ENCODE results near the gene SLC19A1.

The SLC19A1 gene

DNA sequence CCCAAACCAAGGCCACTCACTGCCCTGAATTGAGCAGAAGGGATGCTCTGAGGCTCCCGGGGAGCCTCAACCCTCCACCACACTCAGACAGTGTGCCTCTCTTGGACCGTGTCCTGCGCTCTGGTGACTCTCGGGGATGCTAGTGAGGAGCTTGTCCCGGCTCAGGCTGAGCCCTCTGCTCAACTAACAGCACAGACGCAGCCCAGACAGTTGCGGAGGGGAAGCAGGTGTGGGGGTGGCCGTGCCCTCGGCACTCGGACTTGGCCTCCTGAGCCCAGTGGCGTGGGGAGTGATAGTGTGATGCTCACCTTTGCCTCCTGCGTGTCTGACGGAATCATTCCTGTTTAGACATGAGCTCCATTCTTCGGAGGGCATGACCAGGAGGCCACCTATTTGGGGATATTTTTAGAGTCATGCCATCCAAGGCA lies 15.4 kb upstream of the SLC19A1 start:
- DNase-seq: no peak

DNA sequence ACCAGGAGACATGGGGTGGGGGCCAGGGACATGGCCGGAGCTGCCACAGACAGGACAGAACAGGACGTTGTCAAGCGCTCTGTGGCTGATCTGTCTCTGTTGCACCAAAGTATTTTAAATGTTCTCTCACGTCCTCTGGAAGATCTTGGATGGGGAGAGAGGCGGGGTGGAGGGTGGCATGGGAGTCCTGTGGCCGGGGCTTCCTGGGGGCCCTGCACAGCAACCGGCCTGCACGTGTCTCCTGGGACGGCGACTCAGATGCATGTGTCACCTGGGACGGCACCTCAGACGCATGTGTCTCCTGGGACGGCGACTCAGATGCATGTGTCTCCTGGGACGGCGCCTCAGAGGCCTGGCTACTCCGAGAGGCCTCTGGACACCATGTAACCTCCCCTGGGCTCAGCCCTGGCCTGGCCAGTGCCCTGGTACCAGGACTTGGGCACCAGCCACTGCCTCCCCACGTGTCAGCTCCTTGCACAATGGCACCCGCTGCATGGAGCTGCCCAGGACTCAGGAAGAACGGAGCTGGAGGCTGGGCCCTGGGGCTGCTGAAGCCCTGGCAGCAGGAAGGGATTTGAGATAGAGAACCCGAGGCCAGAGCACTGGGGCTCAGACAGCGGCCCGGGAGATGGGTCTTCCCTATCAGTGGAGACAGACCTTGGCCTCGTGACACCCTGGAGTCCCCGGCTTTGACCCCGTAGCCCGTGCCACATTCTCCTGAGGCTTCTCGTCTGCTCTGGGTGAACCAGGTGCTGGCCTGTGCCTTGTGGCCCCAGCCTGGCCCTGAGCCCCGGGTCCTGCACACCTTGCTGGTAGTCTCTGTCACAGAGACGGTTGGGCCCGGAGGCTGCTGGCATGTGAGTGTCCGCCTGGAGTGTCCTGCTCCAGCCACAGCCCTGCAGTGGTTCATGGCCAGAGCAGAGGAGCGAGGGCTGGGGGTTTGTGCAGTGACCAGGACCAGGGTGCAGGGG lies 14.7 kb upstream of the SLC19A1 start:
- no peak for DNase-seq

DNA sequence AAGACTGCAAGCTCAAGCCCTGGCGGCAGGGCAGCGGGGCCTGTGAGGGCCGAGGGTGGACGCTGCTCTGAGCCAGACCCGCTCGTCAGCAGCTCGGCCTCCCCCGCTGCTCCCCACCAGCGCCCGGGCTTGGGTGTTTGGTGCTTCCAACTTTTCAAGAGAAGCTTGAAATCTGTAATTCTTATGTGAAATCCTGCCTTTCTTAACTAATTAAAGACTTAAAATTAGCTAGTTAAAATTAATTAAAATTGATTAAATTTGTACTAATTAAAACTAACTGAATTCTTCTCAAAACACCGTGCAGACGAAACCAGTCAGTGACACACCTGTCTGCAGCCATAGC lies 14.0 kb upstream of the SLC19A1 start:
- no peak for DNase-seq

DNA sequence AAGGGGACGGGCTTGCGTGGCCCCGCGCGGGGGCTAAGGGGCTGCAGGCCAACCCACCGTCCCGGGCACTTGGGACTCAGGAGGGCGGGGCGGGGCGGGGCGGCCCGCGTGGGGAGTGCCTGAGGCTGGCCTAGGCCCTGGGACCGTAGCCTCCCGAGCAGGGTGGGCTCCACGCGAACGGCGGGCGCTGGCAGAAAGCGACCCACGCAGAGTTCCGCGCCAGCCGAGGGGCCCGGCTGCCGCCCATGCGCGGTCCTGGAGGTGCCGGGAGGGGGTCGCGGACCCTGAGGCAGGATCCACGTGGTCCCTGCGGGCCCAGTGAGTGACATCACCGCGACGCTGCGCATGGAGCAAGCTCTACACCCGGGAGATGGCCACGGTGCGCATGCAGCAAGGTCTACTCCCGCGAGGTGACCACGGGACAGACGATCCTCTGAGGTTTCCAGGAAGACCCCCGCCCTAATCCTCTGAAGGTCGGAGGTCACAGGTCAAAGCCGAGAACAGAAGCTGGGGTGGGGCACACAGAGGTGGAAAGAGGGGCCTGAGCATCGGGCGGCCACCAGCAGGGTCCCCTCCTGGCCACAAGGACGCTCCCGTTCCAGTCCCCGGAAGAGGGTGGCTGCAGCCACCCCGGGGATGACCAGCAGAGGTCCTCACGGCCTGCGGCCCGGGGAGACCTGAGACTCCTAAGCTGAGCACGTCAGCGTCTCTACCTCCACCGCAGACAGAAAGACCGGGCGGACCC lies 13.5 kb upstream of the SLC19A1 start:
- DNase-seq: peak; percentile 39

DNA sequence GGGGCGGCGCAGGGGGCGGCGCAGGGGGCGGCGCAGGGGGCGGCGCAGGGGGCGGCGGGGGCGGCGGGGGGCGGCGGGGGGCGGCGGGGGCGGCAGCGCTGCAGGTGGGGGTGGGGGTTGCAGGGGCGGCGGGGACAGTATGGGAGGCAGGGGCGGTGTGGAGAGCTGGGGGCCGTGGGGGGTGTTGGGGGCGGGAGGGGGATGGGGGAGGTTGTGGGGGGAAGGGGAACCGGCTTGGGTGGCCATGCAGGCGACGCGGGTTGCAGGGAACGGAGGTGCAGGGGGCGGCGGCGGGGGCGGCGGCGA lies 13.0 kb upstream of the SLC19A1 start:
- DNase-seq: no peak

DNA sequence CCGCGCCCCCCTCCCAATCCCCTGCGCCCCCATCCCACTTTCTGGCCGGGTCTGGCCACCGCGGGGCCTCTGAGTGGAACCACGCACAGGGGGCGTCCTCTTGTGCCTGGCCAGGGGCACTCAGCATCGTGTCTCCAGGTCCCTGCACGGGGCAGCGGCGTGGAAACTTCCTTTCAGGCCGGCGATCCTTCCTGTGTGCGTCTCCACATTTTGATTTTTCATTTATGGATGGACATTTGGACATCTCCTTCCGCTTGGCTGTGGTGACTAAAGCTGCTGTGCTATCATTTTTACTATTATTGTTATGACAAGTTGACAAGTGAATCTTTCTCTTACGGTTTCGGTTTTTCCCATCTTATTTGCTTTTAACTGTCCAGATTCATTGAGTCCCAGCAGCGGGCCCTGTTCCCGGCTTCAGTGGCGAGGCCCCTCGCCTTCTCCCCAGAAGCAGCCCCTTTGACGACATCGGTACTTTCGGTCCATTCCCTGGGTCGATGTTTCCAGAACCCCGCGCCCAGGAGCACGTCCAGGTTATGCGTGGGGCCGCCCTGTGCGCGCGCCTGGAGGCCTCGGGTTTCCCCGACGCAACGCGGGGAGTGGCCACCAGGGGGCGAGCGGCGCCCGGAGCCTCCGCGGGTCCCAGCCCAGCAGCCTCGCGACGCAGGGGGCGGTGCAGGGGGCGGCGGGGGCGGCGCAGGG lies 12.4 kb upstream of the SLC19A1 start:
- peak; percentile 77 for DNase-seq

DNA sequence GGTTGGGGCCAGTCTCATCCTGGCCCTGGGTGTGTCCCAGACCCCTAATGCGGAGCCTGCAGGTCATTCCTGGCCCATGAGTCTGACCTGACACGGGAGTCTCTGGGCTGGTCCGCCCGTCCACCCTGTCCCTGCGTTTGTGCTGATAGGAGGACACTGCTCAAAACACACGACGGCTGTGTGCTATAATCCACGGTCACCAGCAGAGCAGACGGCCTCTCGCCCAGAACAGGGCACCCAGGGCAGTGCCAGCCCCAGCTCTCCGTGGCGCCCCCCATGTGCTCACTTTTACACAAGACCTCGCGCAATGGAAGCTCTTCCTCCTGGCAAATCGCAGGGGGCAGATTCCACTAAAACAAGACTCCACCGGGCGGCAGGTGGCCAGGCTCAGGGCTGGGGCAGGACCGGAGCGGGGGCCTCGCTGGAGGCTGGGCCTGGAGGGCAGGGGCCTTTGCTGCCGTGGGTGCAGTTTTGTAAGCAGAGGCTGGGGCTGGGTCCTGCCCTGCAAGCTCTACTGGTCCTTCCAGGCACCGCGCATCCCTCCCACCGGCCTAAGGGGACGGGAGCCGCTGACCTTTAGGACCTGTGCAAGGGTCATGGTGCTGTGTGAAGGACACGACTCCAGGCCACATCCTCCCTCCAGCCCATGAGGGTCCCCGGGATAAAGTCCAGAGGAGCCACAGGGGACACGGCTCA lies 10.6 kb upstream of the SLC19A1 start:
- DNase-seq: no peak

DNA sequence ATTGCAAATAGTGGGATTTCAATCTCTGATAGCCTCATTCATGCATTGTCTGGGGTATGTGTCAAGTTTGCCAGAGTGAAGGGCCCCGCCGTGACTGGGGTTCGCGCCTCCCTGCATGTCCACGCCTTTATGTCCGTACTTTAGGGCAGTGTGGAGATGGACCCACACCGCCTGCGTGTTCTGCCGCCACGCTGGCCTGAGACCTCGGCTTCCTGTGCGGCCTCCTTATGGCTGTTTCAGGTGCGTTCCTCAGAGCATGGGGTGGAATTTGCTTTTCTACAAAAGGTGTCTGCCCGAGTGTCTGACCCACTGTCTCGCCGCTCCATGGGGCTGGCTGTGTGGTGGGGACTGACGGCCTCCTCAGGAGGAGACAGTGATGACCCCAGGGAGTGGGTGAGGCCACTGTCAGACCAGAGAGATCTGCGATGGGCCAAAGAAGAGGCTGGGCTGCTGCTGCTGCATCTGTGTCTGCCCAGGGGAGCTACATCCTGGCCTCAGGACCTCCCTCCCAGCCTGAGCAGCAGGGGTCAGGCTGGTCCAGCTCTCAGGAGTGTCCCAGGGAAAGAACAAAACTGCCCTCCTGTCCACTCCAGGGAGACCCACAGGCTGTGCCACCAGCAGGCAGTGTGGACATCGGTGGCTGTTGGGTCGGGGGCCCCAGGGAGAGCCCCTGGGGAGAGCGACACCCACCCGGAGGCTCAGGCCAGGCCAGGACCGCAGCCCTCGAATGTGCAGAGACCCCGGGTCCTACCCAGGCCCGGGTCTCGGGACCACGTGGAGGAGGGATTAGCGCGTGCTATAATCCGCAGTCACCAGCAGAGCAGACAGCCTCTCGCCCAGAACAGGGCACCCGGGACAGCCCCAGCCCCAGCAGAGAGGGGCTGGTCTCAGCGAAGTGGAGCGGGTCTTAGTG lies 9.8 kb upstream of the SLC19A1 start:
- DNase-seq: no peak

DNA sequence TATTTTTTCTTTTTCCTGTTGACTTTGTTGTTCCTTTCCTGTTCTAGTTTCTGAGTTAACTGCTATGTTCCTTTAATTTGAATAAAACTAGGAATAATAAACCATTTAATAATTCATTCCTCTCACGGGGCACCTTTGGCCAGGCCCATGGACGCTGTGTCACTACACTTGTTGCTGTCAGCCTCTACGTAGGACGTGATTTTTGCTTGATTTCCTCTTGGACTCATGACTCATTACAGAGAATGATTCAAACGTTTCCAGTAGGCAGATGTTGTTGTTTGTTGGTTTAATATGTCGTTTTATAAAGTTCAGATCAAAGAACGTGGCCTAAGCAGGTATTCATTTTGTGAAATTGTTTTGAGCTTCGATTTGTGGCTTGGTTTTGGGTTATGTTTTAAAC lies 9.1 kb upstream of the SLC19A1 start:
- peak; percentile 46 for DNase-seq

DNA sequence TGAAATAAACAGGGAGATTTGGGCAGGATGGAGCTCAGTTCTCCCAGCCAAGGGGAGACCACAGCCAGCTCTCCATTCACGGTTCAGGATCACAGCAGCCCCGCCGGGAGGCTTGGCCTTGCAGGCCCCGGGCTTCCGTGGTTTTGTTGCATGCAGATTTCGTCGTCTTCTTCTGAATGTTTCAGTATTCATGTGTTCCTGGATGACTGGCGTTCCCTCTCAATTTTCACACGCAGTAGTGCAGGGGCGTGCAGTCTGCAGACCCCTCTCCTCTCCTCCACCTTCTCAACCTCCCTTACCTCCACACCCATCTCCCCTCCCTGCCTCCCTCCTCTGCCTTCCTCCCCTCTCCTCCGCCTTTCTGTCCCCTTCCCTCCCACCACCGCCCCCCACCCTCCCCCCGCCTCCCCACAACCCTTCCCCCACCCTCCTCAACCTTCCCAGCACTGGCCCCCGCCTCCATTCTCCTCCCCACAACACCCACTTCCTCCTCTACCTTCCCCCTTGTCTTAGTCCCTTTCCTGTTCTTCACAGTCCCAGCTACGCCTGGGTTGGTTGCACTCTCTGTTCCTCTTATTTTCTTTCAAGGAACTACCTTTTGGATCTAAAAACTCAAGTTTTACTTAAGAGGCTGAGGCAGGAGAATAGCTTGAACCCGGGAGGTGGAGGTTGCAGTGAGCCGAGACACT lies 8.4 kb upstream of the SLC19A1 start:
- DNase-seq: peak; percentile 40

DNA sequence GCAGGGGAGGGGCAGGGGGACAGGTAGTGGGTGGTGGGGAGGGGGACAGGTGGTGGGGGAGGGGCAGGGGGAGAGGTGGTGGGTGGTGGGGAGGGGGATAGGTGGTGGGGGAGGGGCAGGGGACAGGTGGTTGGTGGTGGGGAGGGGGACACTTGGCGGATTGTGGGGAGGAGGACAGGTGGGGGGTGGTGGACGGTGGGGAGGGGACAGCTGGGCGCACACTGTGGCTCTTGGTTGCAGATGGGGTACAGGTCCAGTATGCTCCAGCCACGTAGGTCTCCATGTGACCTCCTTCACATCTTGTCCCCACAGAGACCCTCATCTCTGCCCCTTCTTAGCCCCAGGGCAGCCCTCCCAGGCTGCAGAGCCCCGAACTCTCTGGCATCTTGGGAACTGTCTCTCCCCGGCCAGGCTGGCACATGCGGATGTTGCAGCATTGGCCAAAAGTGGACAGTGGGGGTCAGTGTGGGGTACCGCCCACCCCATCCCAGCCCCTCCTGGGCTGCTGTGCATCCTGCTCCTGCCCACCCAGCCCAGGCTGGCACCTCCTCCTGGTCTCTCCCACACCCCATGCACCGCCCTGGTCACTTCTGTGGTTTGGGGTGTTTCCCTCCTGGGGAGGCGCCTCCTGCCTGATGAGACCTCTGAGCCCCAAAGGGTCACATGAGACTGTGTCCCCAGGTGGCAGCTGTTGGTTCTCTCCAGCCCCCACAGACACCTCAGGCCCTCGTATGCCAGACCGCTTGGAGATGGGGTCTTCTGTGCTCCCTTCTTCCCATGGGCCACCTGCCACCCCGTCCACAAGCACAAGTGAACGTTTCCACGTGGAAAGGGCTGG lies 7.6 kb upstream of the SLC19A1 start:
- DNase-seq: no peak

DNA sequence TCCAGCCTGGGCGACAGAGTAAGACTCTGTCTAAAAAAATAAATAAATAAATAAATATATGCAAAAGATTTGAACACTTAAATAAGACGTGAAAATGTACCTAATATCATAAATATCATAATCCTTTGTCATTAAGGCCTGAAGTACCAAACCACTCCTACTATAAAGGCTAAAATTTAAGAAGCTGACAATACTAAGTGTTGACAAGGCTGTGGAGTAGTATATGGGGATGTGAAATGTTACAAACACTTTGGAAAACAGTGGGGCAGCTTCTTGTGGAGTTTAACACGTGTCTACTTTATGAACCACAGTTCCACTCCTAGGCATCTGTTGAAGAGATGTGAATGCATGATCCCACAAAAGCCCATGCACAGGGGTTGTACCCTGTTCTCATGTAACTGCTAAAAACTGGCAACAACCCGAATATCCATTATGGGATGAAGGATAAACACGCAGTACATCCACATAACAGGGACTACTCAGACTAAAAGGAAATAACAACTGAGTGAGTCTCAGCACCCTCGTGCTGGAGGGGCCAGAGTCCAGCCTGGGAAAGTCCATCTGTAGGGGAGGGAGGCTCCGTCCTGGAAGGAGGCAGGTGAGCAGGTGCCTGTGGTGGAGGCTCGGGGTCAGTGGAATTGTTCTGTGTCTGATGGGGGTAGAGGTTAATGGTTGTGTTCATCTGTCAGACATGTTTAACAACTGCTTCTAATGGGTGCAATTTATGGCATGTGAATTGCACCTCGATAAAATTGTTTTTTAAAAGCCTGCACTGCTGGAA lies 6.7 kb upstream of the SLC19A1 start:
- DNase-seq: no peak

DNA sequence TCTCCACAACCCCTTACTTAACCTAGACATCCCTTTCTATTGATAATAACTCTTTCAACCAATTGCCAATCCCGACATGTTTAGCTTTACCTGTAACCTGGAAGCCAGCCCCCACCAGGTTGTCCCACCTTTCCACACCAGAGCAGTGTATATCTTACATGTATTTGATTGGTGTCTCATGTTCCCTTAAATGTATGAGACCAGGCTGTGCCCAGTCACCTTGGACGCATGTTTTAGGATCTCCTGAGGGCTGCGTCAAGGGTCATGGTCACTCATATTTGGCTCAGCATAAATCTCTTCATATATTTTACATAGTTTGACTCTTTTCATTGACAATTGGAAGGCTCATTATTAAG lies 5.3 kb upstream of the SLC19A1 start:
- no peak for DNase-seq

DNA sequence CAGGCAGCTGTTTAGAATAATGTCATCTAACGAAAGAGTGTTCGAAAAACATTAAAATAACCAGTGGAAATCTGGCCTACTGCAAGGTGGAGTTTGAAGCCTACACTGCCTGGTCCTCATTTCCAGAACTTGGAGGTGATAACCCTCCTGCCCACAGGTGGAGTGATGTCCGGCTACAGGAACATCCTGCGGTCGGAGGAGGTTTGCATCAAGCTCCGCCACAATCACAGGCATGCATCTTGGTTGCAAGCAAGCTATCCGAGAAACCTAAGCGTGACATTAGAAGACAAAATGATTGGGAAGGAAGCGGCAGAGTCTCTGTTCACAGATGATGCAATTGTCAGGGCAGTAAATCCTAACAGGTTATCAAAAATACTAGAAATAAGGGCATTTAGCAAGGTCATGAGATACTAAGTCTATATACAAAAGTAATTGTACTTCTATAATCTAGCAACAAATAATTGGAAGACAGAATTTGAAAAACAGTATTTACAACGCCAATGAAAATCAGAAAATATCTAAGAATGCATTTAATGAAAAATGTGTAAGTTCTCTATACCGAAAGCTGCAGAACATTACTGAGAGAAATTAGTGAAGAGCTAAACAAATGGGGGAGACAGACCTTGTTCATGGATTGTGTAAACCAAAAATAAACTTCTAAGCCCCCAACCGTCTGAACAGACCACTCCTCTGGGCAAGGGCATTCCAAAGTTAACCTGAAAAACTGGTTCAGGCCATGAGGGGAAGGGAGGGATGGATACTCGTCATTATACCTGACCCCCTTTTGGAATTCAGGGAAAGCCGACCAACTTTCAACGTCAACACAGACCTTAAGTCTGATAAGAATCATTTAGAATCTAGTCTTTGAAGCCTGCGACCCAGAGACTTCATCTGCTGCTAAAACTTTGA lies 4.7 kb upstream of the SLC19A1 start:
- no peak for DNase-seq

DNA sequence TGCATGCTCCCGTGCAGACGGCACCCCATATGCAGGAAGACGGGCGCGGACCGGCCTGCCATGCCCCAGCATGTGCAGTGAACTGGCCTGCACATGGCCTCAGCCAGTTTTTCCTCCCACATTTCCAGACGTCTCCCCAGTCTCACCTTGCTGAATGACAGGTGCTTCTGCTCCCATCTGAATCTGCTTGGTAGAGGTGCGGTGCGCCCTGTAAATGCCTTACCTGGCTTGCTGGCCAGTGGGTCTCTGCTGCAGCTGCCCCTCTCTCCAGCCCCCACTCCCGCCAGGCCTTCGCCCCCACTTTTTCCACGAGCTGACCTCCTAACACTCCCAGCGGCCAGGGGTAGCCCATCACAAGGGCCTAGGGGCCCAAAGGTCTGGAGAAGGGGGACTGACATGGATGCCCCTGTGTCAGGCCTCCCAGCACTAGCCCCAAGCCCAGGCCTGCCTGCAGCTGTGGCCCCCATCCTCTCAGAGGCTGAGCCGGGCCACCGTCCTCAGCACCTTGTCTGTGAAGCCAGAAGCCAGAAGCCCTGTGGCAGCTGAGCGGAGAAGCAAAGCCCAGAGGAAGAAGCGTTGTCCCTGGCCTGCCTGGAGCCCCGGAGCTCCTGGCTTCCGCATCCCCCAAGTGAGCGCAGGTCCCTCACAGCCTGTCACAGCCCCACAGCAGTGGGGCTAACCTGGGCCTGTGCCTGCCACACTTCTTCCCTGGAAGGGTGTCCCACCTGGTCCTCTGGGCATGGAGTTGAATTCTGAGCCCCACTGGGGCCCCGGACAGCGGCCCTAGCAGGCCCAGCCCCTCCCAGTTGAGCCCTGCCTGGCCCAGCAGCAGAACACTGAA lies 3.7 kb upstream of the SLC19A1 start:
- DNase-seq: no peak

DNA sequence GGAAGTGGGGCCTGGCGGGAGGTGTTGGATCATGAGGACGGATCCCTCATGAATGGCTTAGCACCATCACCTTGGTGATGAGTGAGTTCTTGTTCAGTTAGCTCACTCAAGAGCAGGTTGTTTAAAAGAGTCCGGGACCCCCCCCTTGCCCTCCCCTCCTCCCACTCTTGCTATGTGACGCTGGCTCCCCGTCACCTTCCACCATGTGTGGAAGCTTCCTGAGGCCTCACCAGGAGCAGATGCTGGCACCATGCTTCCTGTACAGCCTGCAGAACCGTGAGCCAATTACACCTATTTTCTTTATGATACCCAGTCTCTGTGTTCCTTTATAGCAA lies 3.0 kb upstream of the SLC19A1 start:
- no peak for DNase-seq

DNA sequence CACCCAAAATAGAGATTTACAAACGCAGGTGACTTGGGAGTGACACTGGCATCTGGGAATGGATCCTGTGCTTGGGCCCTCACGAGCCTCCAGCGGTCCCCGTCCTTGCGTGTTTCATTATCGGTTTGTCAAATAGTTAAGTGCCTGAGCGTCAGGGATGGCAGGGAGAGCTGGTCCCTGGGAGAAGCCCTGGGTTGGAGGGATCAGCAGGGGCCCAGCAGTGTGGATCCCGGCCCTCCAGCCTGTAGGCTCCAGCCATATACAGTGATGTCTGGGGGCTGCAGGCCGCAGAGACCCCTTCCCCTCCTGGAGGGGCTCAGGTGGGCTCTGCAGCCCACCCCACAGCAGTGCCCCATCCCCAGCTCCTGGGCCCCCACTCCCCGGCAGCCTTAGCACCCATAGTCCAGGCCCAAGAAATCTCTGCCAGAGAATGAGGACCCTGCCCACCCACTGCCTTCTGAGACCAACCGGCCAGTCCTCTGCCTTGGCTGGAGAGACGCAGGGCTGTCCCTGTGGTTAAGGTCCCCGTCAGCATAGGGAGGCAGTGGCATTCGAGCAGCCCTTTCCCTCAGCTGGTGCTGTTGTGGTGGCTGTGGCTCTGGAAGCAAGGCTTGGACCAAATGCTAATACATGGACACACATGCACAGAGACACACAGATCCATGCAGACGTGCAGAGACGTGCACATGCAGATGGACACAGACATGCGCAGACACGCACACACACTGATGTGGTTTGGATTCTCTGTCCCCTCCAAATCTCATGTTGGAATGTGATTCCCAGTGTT lies 2.4 kb upstream of the SLC19A1 start:
- no peak for DNase-seq
